HEK293 (cell line): Measurements from ENCODE around the gene GRP.

ENCODE experiments used
- CTCF ChIA-PET: fragments of 350-600 bp; formaldehyde crosslinking; extraction: SDS; loops from one replicate; lab custom pipeline; 2021; ENCODE audit warnings: antibody characterized with exemption; lab: Yijun Ruan, JAX
- POLR2A ChIA-PET: fragments of 300-600 bp; formaldehyde crosslinking; extraction: SDS; loops from one replicate; lab custom pipeline; 2020; ENCODE audit warnings: antibody characterized with exemption, inconsistent platforms; lab: Yijun Ruan, JAX
- H3K27ac ChIP-seq: fragments of 200-500 bp; sonication (Bioruptor generic); 2 replicates; pipeline ENCODE4 v1.5.1; 2014; ENCODE audit warnings: low read depth, low read length, control low read depth, inconsistent platforms; ENCODE audit errors: extremely low read depth
- H3K36me3 ChIP-seq, 2 experiments: fragments of 200-500 bp in 1 of 2; sonication (Bioruptor generic) in 1 of 2; 1 replicate in 1 of 2; 2 replicates in 1 of 2; pipeline ENCODE4 v1.5.1; 2014 to 2017; ENCODE audit warnings: inconsistent platforms in 2 of 2, low read length in 2 of 2; ENCODE audit not compliant: control insufficient read depth in 2 of 2, insufficient read depth in 1 of 2
- H3K4me1 ChIP-seq: fragments of 200-500 bp; sonication (Bioruptor generic); 2 replicates; pipeline ENCODE4 v1.5.1; 2014; ENCODE audit warnings: mild to moderate bottlenecking, low read length, inconsistent platforms; ENCODE audit not compliant: control insufficient read depth, insufficient read depth
- H3K4me3 ChIP-seq: 2 replicates; pipeline ENCODE4 v1.5.1; 2011; ENCODE audit warnings: low read depth, mild to moderate bottlenecking, control low read depth, low read length, moderate library complexity
- H3K9me3 ChIP-seq: fragments of 200-500 bp; sonication (Bioruptor generic); 2 replicates; pipeline ENCODE4 v1.5.1; 2014; ENCODE audit warnings: low read depth, low read length, inconsistent platforms; ENCODE audit not compliant: control insufficient read depth, insufficient read depth
- SETDB1 ChIP-seq: IDR thresholded peaks from one replicate; pipeline ENCODE4 v1.6.1; 2017; ENCODE audit warnings: mild to moderate bottlenecking, low read length, moderate library complexity, mixed read lengths; ENCODE audit not compliant: insufficient read length
- WT1 ChIP-seq: fragments of 450-650 bp; formaldehyde crosslinking; IDR thresholded peaks from 2 replicates; pipeline ENCODE4 v1.5.1; 2016; ENCODE audit warnings: missing biosample characterization, missing genetic modification characterization
- ZBTB48 ChIP-seq: fragments of 450-650 bp; formaldehyde crosslinking; IDR thresholded peaks from 2 replicates; pipeline ENCODE4 v1.5.1; 2016; ENCODE audit warnings: missing biosample characterization, missing genetic modification characterization
- ZFHX2 ChIP-seq: fragments of 450-650 bp; formaldehyde crosslinking; conservative IDR thresholded peaks from 2 replicates; pipeline ENCODE4 v1.5.1; 2016; ENCODE audit warnings: missing biosample characterization, missing genetic modification characterization
- ZNF10 ChIP-seq: fragments of 450-650 bp; formaldehyde crosslinking; IDR thresholded peaks from 2 replicates; pipeline ENCODE4 v1.5.1; 2017; ENCODE audit warnings: missing biosample characterization, missing genetic modification characterization
- ZNF133 ChIP-seq: fragments of 450-650 bp; formaldehyde crosslinking; IDR thresholded peaks from 2 replicates; pipeline ENCODE4 v1.5.1; 2016; ENCODE audit warnings: missing biosample characterization, missing genetic modification characterization
- ZNF155 ChIP-seq: fragments of 450-650 bp; formaldehyde crosslinking; IDR thresholded peaks from 2 replicates; pipeline ENCODE4 v1.5.1; 2016; ENCODE audit warnings: missing biosample characterization, missing genetic modification characterization
- ZNF16 ChIP-seq: fragments of 450-650 bp; formaldehyde crosslinking; IDR thresholded peaks from 2 replicates; pipeline ENCODE4 v1.5.1; 2016; ENCODE audit warnings: low read depth, missing biosample characterization, missing genetic modification characterization
- ZNF174 ChIP-seq: fragments of 450-650 bp; formaldehyde crosslinking; IDR thresholded peaks from 2 replicates; pipeline ENCODE4 v1.5.0; 2017; ENCODE audit warnings: missing biosample characterization, mild to moderate bottlenecking, missing genetic modification characterization
- ZNF23 ChIP-seq: fragments of 450-650 bp; formaldehyde crosslinking; IDR thresholded peaks from 2 replicates; pipeline ENCODE4 v1.5.1; 2016; ENCODE audit warnings: missing biosample characterization, missing genetic modification characterization, borderline replicate concordance
- ZNF266 ChIP-seq: fragments of 450-650 bp; formaldehyde crosslinking; IDR thresholded peaks from 2 replicates; pipeline ENCODE4 v1.5.1; 2016; ENCODE audit warnings: missing biosample characterization, missing genetic modification characterization, low read depth
- ZNF335 ChIP-seq: fragments of 450-650 bp; formaldehyde crosslinking; conservative IDR thresholded peaks from 2 replicates; pipeline ENCODE4 v1.5.1; 2016; ENCODE audit warnings: missing biosample characterization, missing genetic modification characterization
- ZNF350 ChIP-seq: fragments of 450-650 bp; formaldehyde crosslinking; IDR thresholded peaks from 2 replicates; pipeline ENCODE4 v1.5.0; 2017; ENCODE audit warnings: missing biosample characterization, mild to moderate bottlenecking, missing genetic modification characterization
- ZNF366 ChIP-seq: fragments of 450-650 bp; formaldehyde crosslinking; conservative IDR thresholded peaks from 2 replicates; pipeline ENCODE4 v1.5.1; 2016; ENCODE audit warnings: missing biosample characterization, missing genetic modification characterization
- ZNF600 ChIP-seq: fragments of 450-650 bp; formaldehyde crosslinking; IDR thresholded peaks from 2 replicates; pipeline ENCODE4 v1.5.1; 2016; ENCODE audit warnings: missing biosample characterization, missing genetic modification characterization
- ZNF629 ChIP-seq: fragments of 450-650 bp; formaldehyde crosslinking; IDR thresholded peaks from 2 replicates; pipeline ENCODE4 v1.5.1; 2017; ENCODE audit warnings: missing biosample characterization, missing genetic modification characterization
- ZNF777 ChIP-seq: fragments of 450-650 bp; formaldehyde crosslinking; IDR thresholded peaks from 2 replicates; pipeline ENCODE4 v1.5.1; 2017; ENCODE audit warnings: missing biosample characterization, missing genetic modification characterization, borderline replicate concordance
- ZNF785 ChIP-seq: fragments of 450-650 bp; formaldehyde crosslinking; IDR thresholded peaks from 2 replicates; pipeline ENCODE4 v1.5.1; 2016; ENCODE audit warnings: missing biosample characterization, missing genetic modification characterization
- ZNF792 ChIP-seq: fragments of 450-650 bp; formaldehyde crosslinking; IDR thresholded peaks from 2 replicates; pipeline ENCODE4 v1.5.1; 2016; ENCODE audit warnings: missing biosample characterization, missing genetic modification characterization
- TF ChIP-seq, protein P1 (sequence below): fragments of 450-650 bp; formaldehyde crosslinking; IDR thresholded peaks from 2 replicates; pipeline ENCODE4 v1.5.1; 2016; ENCODE audit warnings: missing biosample characterization, missing genetic modification characterization, low read depth
- TF ChIP-seq, protein P2 (sequence below): fragments of 450-650 bp; formaldehyde crosslinking; IDR thresholded peaks from 2 replicates; pipeline ENCODE4 v1.5.1; 2017; ENCODE audit warnings: missing biosample characterization, mild to moderate bottlenecking, missing genetic modification characterization, moderate library complexity
- TF ChIP-seq, protein P3 (sequence below): IDR thresholded peaks from 2 replicates; pipeline ENCODE4 v1.6.1; 2011; ENCODE audit warnings: mild to moderate bottlenecking, low read depth, low read length, borderline replicate concordance

The GRP gene

DNA sequence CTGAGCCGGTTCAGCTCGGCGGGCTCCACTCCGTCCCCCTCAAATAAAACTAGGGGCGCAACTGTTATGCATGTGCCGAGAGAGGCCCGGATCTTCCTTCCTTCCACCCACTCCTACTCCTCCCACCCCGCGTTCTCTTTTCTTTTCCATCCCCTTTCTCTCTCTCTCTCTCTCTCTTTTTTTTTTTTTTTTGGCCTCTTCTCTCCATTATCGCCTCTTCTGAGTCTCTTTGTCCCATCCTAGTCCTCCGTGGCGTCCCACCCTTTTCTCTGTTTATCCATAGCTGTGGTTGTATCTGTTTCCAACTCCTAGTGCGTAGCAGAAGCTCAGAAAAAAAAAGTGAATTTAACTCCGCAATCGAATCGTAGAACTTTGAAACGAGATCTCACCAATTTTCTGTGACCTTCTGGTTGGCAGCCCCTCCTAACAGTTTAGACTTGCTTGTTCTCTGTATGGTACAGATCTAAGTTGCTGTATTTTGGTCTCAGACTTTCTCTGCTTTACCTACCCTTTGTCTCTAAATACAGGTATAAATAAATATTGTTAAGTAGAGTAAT is 49.7 kb downstream of the GRP start:
- H3K27ac ChIP-seq = no peak overlapping the region
- H3K36me3 ChIP-seq = no peaks in the 10 kb centered on the region
- POLR2A ChIA-PET = no interaction called here
- CTCF ChIA-PET = interaction anchor here (0.6 to 8.1 kb wide), 13 partner anchors 9 to 727 kb away, joined by 3 to 46 read pairs (median 4); no protein-coding TSS in a partner anchor
- TF ChIP-seq ZNF133 (tag by site-specific recombination) = no peak
- no peak for TF ChIP-seq ZNF629 (tag by site-specific recombination)
- no peak for TF ChIP-seq ZNF350 (tag by site-specific recombination)
- TF ChIP-seq ZFHX2 (tag by site-specific recombination) = 0 out of 2 replicates have a peak, but pooled peaks have one; percentile 9
- TF ChIP-seq ZNF174 (tag by site-specific recombination) = no peak
- TF ChIP-seq ZNF335 (tag by site-specific recombination) = no peak
- TF ChIP-seq, all 188 proteins: peak for 1
- Histone ChIP-seq H3K4me1 (peaks cover 6% of the 10 kb centered on the region; the same call in 1 of the 2 replicates), H3K4me3 (no peak overlapping the region), H3K9me3 (no peaks in the 10 kb centered on the region)

DNA sequence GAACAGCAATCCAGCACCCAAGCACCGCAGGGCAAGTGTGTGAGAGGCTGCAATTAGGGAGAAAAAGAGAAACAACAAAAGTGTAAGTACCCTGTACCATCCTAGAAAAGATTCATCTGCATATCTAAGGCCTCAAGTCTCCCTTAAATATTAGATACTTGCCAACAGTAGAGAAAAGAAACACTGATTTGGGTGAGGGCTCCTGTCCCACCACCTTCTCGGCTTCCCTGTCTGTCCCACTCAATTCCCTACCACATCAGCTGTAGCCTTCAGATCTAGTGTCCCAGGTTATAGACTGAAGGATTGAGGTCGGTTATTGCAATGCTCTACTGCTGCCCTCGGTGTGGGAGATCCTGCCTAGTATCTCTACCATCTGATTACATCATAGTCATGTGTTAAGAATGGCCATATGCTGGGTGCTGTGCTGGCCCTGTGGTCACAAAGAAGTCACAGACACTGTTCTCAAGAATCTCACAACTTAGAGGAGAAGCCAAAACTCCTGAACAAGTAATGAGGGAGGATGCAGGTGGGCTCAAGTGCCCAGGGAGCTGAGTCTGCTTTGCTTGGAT is 50.8 kb downstream of the GRP start:
- CTCF ChIA-PET = interaction anchor here (0.7 to 8.1 kb wide), 7 partner anchors 21 to 185 kb away, joined by 3 to 46 read pairs (median 21); no protein-coding TSS in a partner anchor
- Histone ChIP-seq H3K9me3 (no peaks in the 10 kb centered on the region), H3K4me3 (no peak overlapping the region), H3K27ac (no peak overlapping the region), H3K4me1 (peaks cover 2% of the 10 kb centered on the region; the same call in 1 of the 2 replicates), H3K36me3 (no peaks in the 10 kb centered on the region)
- no peak for TF ChIP-seq ZNF600 (tag by site-specific recombination)
- TF ChIP-seq, protein P1, sequence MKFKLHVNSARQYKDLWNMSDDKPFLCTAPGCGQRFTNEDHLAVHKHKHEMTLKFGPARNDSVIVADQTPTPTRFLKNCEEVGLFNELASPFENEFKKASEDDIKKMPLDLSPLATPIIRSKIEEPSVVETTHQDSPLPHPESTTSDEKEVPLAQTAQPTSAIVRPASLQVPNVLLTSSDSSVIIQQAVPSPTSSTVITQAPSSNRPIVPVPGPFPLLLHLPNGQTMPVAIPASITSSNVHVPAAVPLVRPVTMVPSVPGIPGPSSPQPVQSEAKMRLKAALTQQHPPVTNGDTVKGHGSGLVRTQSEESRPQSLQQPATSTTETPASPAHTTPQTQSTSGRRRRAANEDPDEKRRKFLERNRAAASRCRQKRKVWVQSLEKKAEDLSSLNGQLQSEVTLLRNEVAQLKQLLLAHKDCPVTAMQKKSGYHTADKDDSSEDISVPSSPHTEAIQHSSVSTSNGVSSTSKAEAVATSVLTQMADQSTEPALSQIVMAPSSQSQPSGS (tag by site-specific recombination) = peak; percentile 45; the same call in 1 of the 2 replicates
- TF ChIP-seq ZNF777 = no peak
- TF ChIP-seq, protein P2, sequence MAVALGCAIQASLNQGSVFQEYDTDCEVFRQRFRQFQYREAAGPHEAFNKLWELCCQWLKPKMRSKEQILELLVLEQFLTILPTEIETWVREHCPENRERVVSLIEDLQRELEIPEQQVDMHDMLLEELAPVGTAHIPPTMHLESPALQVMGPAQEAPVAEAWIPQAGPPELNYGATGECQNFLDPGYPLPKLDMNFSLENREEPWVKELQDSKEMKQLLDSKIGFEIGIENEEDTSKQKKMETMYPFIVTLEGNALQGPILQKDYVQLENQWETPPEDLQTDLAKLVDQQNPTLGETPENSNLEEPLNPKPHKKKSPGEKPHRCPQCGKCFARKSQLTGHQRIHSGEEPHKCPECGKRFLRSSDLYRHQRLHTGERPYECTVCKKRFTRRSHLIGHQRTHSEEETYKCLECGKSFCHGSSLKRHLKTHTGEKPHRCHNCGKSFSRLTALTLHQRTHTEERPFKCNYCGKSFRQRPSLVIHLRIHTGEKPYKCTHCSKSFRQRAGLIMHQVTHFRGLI (tag by site-specific recombination) = no peak
- TF ChIP-seq, protein P3, sequence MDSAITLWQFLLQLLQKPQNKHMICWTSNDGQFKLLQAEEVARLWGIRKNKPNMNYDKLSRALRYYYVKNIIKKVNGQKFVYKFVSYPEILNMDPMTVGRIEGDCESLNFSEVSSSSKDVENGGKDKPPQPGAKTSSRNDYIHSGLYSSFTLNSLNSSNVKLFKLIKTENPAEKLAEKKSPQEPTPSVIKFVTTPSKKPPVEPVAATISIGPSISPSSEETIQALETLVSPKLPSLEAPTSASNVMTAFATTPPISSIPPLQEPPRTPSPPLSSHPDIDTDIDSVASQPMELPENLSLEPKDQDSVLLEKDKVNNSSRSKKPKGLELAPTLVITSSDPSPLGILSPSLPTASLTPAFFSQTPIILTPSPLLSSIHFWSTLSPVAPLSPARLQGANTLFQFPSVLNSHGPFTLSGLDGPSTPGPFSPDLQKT = no peak
- no peak for TF ChIP-seq ZNF785 (tag by site-specific recombination)
- TF ChIP-seq ZNF16 (tag by site-specific recombination) = no peak
- no peak for TF ChIP-seq ZNF23
- 0 out of 2 replicates have a peak, but pooled peaks have one; percentile 14 for TF ChIP-seq ZNF629 (tag by site-specific recombination)
- no peak for TF ChIP-seq WT1
- TF ChIP-seq SETDB1 = peak; percentile 36
- peak; percentile 46 for TF ChIP-seq ZNF366 (tag by site-specific recombination)
- TF ChIP-seq ZBTB48 (tag by site-specific recombination) = no peak
- TF ChIP-seq ZNF10 = no peak
- no peak for TF ChIP-seq ZNF155 (tag by site-specific recombination)
- TF ChIP-seq ZNF792 (tag by site-specific recombination) = no peak
- no peak for TF ChIP-seq ZNF266 (tag by site-specific recombination)
- POLR2A ChIA-PET = no interaction called here
